Ecto neural progenitor cell (in vitro differentiated cells): ENCODE measurements around the gene IL17REL.

ENCODE experiments used
- DNase-seq: peaks from one replicate; pipeline ENCODE4 v3.0.0-alpha.2; 2018; ENCODE audit warnings: low spot score

Gene IL17REL

GRCh38 chr22:49956914-49957825 is 55.4 kb downstream of the IL17REL start:
- no peak for DNase-seq

- no peak for DNase-seq
Measured at GRCh38 chr22:49956418-49956770, 56.2 kb downstream of the IL17REL start.

GRCh38 chr22:49955581-49956417 is 56.8 kb downstream of the IL17REL start:
- no peak for DNase-seq

- DNase-seq: no peak
Measured at GRCh38 chr22:49954991-49955580, 57.5 kb downstream of the IL17REL start.

GRCh38 chr22:49954354-49954753 is 58.2 kb downstream of the IL17REL start:
- DNase-seq: no peak

- no peak for DNase-seq
Measured at GRCh38 chr22:49953680-49954344, 58.8 kb downstream of the IL17REL start.

- no peak for DNase-seq
Measured at GRCh38 chr22:49953027-49953679, 59.4 kb downstream of the IL17REL start.

GRCh38 chr22:49951986-49952896 is 60.3 kb downstream of the IL17REL start:
- DNase-seq: no peak

GRCh38 chr22:49951678-49951985 is 60.9 kb downstream of the IL17REL start:
- no peak for DNase-seq

GRCh38 chr22:49951000-49951677 is 61.4 kb downstream of the IL17REL start:
- DNase-seq: no peak

- DNase-seq: no peak
Measured at GRCh38 chr22:49950396-49950994, 62.1 kb downstream of the IL17REL start.

GRCh38 chr22:49949914-49950292 is 62.7 kb downstream of the IL17REL start:
- DNase-seq: no peak

GRCh38 chr22:49948958-49949913 is 63.3 kb downstream of the IL17REL start:
- DNase-seq: no peak

GRCh38 chr22:49948116-49948957 is 64.2 kb downstream of the IL17REL start:
- DNase-seq: no peak

GRCh38 chr22:49947296-49947622 is 65.3 kb downstream of the IL17REL start:
- DNase-seq: no peak

GRCh38 chr22:49946612-49947295 is 65.8 kb downstream of the IL17REL start:
- no peak for DNase-seq
